ENCODE results near the gene SEC11C.

SEC11C gene

DNA sequence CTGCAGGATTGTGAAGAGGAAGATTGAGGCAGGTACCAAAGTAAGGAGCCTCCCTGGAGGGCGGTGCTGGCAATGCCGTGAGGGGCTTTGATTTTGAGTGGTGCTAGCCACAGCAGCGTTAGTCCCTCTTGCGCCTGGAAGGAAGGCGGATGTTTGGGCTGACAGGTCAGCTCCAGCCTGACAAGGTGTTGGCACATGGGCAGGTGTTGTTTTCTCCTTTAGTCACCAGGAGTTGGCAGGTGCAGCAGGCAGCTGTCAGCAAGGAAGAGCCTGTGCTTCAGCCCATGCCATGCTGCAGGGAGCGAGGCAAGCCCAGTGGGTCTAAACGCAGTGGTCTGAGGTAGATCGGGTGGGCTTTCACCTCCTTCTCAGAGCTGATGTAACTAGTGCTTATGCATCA lies 8.5 kb downstream of the SEC11C start:
- Histone ChIP-seq H3K9me3 (no peaks in the 10 kb centered on the region), H3K36me3 (peaks cover 6% of the 10 kb centered on the region), H3K27me3 (no peaks in the 10 kb centered on the region), H3K27ac (no peak overlapping the region), H3K4me1 (ENCODE audit: control insufficient read depth in 1 of 2, insufficient read depth in 1 of 2, low read depth in 1 of 2, low read length in 1 of 2) (no peaks in the 10 kb centered on the region), H3K4me3 (ENCODE audit: low read depth in 1 of 2, low read length in 1 of 2) (no peak overlapping the region)
- TF ChIP-seq, protein P1, sequence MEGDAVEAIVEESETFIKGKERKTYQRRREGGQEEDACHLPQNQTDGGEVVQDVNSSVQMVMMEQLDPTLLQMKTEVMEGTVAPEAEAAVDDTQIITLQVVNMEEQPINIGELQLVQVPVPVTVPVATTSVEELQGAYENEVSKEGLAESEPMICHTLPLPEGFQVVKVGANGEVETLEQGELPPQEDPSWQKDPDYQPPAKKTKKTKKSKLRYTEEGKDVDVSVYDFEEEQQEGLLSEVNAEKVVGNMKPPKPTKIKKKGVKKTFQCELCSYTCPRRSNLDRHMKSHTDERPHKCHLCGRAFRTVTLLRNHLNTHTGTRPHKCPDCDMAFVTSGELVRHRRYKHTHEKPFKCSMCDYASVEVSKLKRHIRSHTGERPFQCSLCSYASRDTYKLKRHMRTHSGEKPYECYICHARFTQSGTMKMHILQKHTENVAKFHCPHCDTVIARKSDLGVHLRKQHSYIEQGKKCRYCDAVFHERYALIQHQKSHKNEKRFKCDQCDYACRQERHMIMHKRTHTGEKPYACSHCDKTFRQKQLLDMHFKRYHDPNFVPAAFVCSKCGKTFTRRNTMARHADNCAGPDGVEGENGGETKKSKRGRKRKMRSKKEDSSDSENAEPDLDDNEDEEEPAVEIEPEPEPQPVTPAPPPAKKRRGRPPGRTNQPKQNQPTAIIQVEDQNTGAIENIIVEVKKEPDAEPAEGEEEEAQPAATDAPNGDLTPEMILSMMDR (IDR thresholded peaks at IDR 0.05): no peak

DNA sequence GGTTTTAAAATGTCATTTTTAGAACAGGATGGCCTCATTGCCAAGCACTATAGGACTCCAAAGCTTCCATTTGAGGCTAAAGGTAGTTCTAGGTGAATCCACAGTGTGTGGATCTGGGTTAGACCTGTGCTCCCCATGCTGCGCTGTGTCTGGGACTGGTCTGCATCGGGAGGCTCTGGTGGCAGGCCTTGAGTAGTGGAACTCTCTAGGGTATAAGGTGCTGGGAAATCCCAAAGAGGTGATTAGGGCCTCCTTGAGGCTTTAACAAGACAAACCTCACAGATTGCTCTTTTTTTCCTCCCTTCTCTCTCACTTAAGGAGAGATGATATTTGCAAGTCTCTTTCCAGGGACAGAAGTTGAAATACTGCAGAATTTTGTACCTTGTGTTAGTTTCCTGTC lies 9.3 kb downstream of the SEC11C start:
- no peaks in the 10 kb centered on the region for H3K9me3 ChIP-seq
- no peaks in the 10 kb centered on the region for H3K4me1 ChIP-seq (ENCODE audit: control insufficient read depth in 1 of 2, insufficient read depth in 1 of 2, low read depth in 1 of 2, low read length in 1 of 2)
- peaks cover 8% of the 10 kb centered on the region for H3K36me3 ChIP-seq
- no peaks in the 10 kb centered on the region for H3K27me3 ChIP-seq
- no peak overlapping the region for H3K27ac ChIP-seq
- no peak overlapping the region for H3K4me3 ChIP-seq (ENCODE audit: low read depth in 1 of 2, low read length in 1 of 2)
- TF ChIP-seq, protein P1 (IDR thresholded peaks at IDR 0.05): no peak

DNA sequence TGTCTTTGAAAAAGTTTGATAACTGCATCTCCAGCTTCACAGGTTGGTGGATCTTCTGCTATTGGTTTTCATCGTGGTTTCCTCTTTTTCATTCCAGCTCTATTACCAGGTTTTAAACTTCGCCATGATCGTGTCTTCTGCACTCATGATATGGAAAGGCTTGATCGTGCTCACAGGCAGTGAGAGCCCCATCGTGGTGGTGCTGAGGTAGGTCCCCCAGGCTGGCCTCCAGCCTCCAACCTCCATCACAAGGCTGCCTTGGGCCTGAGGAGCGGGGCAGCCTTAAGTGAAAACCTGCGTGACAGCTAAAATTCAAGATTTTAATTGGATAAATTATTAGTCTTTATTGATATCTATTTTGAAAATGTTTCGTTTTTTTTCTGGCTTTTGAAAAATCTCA lies 9.7 kb downstream of the SEC11C start:
- Histone ChIP-seq H3K27me3 (no peaks in the 10 kb centered on the region), H3K27ac (no peak overlapping the region), H3K36me3 (peaks cover 8% of the 10 kb centered on the region), H3K4me3 (ENCODE audit: low read depth in 1 of 2, low read length in 1 of 2) (no peak overlapping the region), H3K4me1 (ENCODE audit: control insufficient read depth in 1 of 2, insufficient read depth in 1 of 2, low read depth in 1 of 2, low read length in 1 of 2) (no peaks in the 10 kb centered on the region), H3K9me3 (no peaks in the 10 kb centered on the region)
- TF ChIP-seq, protein P1 (IDR thresholded peaks at IDR 0.05): no peak

DNA sequence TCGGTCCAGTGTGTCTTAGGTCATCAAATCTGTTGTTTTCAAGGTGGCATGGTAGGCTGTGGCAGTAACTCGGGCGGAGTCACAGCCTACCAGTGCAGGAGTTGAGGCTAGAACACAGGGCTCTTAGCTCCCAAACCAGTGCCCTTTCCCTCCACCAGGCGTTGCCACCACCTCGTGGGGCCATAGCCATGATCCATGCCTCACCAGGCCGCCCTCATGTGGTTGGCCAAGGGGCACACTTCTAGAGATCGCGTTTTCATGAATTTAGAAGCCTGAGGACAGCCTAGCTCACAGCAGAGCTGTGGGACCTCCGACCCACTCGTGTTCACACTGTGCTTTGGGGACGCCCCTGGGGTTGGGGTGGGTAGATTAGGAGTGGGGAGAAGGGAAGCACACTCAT lies 10.6 kb downstream of the SEC11C start:
- Histone ChIP-seq H3K4me1 (ENCODE audit: control insufficient read depth in 1 of 2, insufficient read depth in 1 of 2, low read depth in 1 of 2, low read length in 1 of 2) (no peaks in the 10 kb centered on the region), H3K27me3 (no peaks in the 10 kb centered on the region), H3K36me3 (peaks cover 8% of the 10 kb centered on the region), H3K27ac (no peak overlapping the region), H3K4me3 (ENCODE audit: low read depth in 1 of 2, low read length in 1 of 2) (no peak overlapping the region), H3K9me3 (no peaks in the 10 kb centered on the region)
- TF ChIP-seq, protein P1 (IDR thresholded peaks at IDR 0.05): no peak

DNA sequence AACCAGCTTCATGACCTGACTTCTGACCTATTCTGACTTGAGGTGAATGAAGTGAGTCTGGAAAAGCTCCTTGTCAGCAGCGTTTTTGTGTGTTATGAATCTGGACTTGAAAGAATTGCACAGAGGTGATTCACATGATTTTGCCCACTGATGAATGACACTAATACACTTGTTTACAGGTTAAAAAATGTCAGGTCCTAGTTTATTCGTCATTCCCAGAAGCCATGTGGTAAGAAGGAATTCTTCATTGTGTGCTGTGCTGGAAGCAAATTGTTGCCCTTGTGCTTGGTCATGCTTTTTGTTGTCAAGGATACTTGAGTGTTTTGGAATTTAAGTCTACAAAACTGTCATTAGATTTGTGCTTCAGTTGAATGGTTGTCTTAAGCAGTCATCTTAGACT lies 15.5 kb downstream of the SEC11C start:
- H3K27ac ChIP-seq: no peak overlapping the region
- H3K9me3 ChIP-seq: no peaks in the 10 kb centered on the region
- peaks cover 13% of the 10 kb centered on the region for H3K36me3 ChIP-seq
- H3K4me3 ChIP-seq (ENCODE audit: low read depth in 1 of 2, low read length in 1 of 2): no peak overlapping the region
- TF ChIP-seq, protein P1 (IDR thresholded peaks at IDR 0.05): no peak
- H3K4me1 ChIP-seq (ENCODE audit: control insufficient read depth in 1 of 2, insufficient read depth in 1 of 2, low read depth in 1 of 2, low read length in 1 of 2): no peaks in the 10 kb centered on the region
- no peaks in the 10 kb centered on the region for H3K27me3 ChIP-seq

DNA sequence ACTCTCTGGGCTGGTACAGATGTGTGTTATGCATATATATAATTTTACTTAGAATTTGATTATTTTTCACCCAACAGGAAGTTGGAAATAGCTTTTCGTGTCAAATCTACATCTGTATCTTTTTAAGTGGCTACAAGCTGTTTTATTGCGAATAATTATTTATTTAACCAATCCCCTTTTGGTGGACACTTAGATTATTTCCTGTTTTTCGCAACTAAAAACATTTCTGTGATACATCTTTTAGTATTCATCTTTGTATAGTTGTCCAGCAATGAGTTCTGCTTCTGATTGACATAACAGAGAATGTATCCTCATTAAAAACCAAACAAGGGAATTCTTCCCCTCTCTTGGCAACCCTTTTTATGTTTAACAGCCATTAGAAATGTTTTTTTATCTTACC lies 16.6 kb downstream of the SEC11C start:
- Histone ChIP-seq H3K9me3 (no peaks in the 10 kb centered on the region), H3K36me3 (peaks cover 11% of the 10 kb centered on the region), H3K4me3 (ENCODE audit: low read depth in 1 of 2, low read length in 1 of 2) (no peak overlapping the region), H3K27ac (no peak overlapping the region), H3K4me1 (ENCODE audit: control insufficient read depth in 1 of 2, insufficient read depth in 1 of 2, low read depth in 1 of 2, low read length in 1 of 2) (no peaks in the 10 kb centered on the region), H3K27me3 (no peaks in the 10 kb centered on the region)
- TF ChIP-seq, protein P1 (IDR thresholded peaks at IDR 0.05): no peak

All from neutrophil (primary cell).